GM20431 (cell line): ENCODE results near the gene AK3.
"Not testable (repeated sequence)": the region's sequence is repeated elsewhere in the genome, so short reads cannot be mapped to it uniquely, and the experiment has no call there.

Experiments used
- in situ Hi-C: fragments of 300-500 bp; cut with MseI, MboI; formaldehyde crosslinking; loops from one replicate; pipeline ENCODE4 v1.15.0; 2020; ENCODE audit warnings: low sequenced_read_pairs; ENCODE audit not compliant: unreplicated experiment

Gene AK3

GRCh38 chr9:4740638-4741364, at the start of gene AK3:
Gene AK3, minus strand, starts transcription at chr9:4741202. Its CDS starts 115 bp downstream, at chr9:4741087.
- in situ Hi-C loops: no loop called here

DNA sequence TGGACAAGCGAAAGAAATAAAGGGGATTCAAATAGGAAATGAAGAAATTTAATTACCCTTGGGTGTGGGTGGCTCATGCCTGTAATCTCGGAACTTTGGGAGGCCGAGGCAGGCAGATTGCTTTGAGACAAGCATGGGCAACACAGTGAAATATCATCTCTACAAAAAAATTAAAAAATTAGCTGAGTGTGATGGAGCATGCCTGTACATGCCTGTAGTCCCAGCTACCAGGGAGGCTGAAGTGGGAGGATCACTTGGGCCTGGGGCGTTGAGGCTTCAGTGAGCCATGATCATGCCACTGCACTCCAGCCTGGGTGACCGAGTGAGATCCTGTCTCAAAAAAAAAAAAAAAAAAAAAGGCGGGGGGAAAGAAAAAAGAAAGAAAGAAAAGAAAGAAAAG, 47.7 kb upstream of the AK3 start:
- in situ Hi-C loops: no loop called here

DNA sequence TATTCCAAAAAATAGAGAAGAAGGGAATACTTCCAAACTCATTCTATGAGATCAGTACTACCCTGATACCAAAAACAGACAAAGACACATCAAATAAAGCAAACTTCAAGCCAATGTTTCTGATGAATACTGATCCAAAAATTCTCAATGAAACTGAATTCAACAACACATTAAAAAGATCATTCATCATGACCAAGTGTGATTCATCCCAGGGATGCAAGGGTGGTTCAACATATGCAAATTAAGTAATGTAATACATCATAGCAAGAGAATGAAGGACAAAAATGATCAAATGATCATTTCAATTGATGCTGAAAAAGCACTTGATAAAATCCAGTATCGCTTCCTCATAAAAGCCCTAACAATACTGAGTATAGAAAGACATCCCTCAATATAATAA, 46.9 kb upstream of the AK3 start:
- in situ Hi-C loops: no loop called here

- in situ Hi-C loops: no loop called here
Measured at GRCh38 chr9:4786599-4786998, 45.6 kb upstream of the AK3 start.

DNA sequence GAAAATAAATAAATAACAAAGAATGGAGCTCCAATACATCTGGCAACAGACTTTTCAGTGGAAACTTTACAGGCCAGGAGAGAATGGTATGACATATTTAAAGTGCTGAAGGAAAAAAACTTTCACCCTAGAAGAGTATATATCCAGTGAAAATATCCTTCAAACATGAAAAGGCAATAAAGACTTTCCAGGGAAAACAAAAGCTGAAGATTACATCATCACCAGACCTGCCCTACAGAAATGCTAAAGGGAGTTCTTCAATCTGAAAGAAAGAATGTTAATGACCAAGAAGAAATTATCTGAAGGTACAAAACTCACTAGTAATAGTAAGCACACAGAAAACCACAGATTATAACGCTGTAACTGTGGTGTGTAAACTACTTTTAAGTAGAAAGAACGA, 43.4 kb upstream of the AK3 start:
- in situ Hi-C loops: no loop called here

- in situ Hi-C loops: not testable (repeated sequence)
Measured at GRCh38 chr9:4783191-4783590, 42.2 kb upstream of the AK3 start.

- in situ Hi-C loops: no loop called here
Measured at GRCh38 chr9:4781408-4781807, 40.4 kb upstream of the AK3 start.

DNA sequence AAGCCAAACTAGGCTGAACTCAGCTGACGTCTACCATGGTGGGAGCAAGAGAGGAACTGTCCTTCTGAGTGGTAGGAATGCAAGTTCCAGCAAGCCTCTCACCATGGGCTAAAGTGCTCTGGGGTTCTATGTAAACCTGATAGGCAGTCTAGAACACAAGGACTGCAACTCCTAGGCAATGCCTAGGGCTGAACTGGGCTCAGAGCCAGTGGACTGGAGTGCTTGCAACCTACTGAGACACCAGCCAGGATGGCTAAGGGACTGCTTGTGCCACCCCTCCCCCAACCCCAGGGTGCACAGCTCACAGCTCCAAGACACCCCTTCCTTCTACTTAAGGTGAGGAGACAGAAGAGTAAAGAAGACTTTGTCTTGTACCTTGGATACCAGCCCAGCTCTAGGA, 39.6 kb upstream of the AK3 start:
- in situ Hi-C loops: no loop called here

DNA sequence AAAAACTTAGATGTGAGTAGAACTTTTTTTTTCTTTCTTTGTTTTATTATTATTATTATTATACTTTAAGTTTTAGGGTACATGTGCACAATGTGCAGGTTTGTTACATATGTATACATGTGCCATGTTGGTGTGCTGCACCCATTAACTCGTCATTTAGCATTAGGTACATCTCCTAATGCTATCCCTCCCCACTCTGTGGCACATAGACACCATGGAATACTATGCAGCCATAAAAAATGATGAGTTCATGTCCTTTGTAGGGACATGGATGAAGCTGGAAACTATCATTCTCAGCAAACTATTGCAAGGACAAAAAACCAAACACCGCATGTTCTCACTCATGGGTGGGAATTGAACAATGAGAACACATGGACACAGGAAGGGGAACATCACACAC, 34.0 kb upstream of the AK3 start:
- in situ Hi-C loops: loop anchor here (25.0 kb wide), 2 partner anchors 162 to 662 kb away; partner anchors contain the start of gene PLGRKT

GRCh38 chr9:4774209-4774608, 33.2 kb upstream of the AK3 start:
- in situ Hi-C loops: loop anchor here (25.0 kb wide), 2 partner anchors 163 to 663 kb away; partner anchors contain the start of gene PLGRKT

DNA sequence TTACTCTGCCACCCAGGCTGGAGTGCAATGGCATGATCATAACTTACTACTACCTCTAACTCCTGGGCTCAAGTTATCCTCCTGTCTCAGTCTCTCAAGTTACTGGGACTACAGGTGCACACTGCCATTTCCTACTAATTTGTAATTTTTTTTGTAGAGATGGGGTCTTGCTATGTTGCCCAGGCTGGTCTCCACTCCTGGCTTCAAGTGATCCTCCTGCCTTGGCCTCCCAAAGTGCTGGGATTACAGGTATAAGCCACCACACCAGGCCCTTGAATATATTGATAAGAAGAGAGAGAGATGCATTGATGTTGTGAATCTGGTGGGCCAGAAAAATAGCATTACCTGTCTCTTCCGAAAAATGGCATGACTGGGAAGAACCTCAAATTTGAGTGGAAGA, 30.8 kb upstream of the AK3 start:
- in situ Hi-C loops: loop anchor here (25.0 kb wide), 2 partner anchors 166 to 666 kb away; partner anchors contain the start of gene PLGRKT

DNA sequence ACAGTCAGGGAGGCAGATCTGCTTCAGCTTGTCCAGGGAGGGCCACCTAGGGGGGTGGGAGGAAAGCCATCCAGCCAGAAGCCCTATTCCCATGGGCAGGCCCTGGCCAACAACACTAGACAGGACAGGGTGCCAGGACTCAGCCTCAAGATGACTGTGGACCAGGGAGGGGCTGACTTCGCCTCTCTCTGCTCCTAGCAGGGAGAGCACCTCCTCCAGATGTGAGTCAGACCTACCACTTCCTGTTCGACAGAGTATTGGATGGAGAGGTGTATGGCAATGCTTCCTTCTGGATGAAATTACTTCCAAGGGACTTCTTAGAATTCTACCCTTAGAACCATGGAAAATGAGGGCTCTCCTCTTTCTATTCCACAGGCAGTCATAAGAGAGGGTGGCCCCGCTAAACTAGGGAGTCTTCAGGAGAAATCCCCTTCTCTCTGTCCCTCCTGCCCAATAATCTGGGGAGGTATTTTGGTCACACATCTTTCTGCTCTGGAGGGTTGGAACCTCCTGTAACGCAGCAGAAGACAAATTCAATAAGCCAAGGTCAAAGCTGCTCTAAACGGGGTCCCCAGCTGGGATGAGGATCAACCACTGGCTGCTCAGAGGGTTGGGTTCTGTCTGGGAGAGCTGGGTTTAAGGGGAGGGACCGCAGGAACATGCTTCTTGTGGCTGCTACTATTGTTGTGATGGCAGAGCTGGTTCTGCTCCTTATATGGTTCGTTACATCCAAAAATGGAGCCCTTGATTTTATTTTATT, 28.5 kb upstream of the AK3 start:
- in situ Hi-C loops: loop anchor here (25.0 kb wide), 2 partner anchors 168 to 668 kb away; partner anchors contain the start of gene PLGRKT

DNA sequence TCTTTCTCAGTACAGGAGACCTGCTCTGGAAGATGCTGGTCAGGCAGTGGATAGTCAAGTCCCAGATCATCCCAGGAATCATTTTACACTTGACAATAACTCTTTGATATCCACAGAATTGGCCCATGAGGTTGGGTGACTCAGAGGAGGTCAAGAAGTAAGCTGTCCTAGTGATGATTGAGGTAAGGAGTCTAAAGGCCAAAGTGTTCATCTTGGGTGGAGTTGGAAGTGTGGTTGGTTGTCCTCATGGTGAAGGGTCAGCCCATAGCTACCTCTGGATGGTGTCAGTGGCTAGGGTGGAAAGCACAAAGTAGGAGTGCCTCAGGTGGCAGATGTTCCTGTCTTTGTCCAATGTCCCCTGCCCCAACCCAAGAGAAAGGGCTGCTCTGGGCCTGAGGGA, 27.7 kb upstream of the AK3 start:
- in situ Hi-C loops: loop anchor here (25.0 kb wide), 2 partner anchors 169 to 669 kb away; partner anchors contain the start of gene PLGRKT

GRCh38 chr9:4764033-4764432, 23.0 kb upstream of the AK3 start:
- in situ Hi-C loops: loop anchor here (25.0 kb wide), 2 partner anchors 173 to 673 kb away; partner anchors contain the start of gene PLGRKT

DNA sequence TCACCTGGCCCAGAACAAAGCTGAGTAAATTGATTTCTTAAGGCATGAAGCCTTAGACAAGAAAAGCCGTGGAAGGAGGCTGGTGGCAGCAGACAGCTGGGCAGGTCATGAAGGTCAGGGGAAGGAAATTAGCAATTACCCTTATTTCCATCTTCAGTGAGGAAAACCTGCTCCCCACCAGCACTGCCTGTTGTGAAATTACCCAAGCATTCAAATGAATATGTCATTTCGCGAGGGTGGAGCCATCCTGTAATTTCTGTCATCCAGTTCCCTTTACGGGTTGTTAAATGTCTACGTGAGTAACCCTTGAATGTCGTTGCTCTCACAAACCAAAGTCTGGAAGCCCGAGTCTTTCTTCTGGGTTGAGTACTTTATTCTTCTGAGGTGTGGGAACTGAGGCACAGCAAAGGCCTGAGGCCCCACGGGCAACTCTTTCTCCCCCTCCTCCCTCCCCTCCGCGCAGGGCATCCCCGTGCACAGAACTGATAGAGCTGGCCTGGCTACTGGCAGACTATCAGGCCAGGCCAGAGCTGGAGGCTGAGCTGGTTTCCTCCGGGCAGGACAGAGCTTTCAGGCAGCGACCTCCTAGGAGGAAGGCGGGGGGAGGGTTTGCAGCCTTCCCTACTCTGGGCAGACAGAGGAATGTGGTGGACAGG, 22.0 kb upstream of the AK3 start:
- in situ Hi-C loops: loop anchor here (25.0 kb wide), 2 partner anchors 174 to 674 kb away; partner anchors contain the start of gene PLGRKT

- in situ Hi-C loops: loop anchor here (25.0 kb wide), 2 partner anchors 175 to 675 kb away; partner anchors contain the start of gene PLGRKT
Measured at GRCh38 chr9:4762108-4762885, 21.3 kb upstream of the AK3 start.

DNA sequence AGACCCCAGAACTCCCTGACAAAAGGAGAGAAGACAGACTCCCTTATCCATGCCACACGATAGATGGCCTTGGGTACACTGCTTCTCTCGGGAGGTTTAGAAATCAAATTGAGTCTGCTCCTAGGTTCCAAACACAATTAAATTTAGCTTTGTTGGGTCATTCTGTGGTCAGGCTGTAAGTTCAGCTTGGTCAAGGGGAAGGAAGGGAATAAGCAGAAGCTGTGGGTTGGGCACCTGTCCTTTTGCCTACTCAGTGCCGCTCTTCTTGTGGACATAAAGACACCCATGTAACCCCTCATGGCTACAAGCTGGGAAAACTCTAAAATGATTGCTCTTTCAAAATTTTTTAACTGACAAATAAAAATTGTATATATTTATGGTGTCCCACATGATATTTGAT, 19.1 kb upstream of the AK3 start:
- in situ Hi-C loops: loop anchor here (25.0 kb wide), 2 partner anchors 177 to 677 kb away; partner anchors contain the start of gene PLGRKT

DNA sequence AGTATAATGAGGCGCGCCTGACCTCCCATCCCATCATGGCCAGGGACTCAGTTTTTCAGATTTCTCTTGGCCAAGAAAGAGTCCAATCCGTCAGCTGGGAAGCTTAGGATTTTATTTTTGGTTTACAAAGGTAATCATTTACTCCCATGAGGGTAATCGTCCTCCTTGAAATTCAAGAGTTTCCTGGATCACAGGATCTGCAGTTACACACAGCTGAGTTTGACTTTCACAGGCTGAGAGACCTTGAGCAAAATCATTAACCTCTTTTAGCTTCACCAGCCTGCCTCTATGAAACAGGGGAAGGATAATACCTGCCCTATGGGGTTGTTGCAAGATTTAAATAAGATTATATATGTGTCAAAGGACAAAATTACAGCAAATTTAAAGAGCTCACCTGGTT, 15.4 kb upstream of the AK3 start:
- in situ Hi-C loops: loop anchor here (25.0 kb wide), 2 partner anchors 181 to 681 kb away; partner anchors contain the start of gene PLGRKT

- in situ Hi-C loops: loop anchor here (25.0 kb wide), 2 partner anchors 182 to 682 kb away; partner anchors contain the start of gene PLGRKT
Measured at GRCh38 chr9:4755026-4755609, 14.1 kb upstream of the AK3 start.
